ENCODE data around the gene ZNF83.

DNA sequence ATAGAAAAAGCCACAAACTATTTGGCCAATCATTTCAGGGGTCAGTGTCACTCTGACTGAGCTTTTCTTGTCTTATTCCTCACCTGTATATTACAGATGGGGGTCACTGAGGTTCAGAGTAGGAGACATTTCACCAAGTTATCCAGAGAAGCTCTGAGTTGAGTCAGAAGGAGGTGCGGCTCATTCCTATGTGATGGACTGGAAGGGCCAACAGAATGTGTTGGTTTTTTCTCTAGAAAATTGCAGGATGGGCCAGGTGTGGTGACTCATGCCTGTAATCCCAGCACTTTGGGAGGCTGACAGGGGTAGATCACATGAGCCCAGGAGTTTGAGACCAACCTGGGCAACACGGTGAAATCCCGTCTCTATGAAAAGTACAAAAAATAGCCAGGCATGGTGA is 24.5 kb upstream of the ZNF83 start:
- TF ChIP-seq, protein P1, sequence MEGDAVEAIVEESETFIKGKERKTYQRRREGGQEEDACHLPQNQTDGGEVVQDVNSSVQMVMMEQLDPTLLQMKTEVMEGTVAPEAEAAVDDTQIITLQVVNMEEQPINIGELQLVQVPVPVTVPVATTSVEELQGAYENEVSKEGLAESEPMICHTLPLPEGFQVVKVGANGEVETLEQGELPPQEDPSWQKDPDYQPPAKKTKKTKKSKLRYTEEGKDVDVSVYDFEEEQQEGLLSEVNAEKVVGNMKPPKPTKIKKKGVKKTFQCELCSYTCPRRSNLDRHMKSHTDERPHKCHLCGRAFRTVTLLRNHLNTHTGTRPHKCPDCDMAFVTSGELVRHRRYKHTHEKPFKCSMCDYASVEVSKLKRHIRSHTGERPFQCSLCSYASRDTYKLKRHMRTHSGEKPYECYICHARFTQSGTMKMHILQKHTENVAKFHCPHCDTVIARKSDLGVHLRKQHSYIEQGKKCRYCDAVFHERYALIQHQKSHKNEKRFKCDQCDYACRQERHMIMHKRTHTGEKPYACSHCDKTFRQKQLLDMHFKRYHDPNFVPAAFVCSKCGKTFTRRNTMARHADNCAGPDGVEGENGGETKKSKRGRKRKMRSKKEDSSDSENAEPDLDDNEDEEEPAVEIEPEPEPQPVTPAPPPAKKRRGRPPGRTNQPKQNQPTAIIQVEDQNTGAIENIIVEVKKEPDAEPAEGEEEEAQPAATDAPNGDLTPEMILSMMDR (IDR thresholded peaks at IDR 0.05) = no peak
- TF ChIP-seq POLR2A (IDR thresholded peaks at IDR 0.05) = no peak
